ENCODE measurements around the gene TAF3.

Gene TAF3

DNA sequence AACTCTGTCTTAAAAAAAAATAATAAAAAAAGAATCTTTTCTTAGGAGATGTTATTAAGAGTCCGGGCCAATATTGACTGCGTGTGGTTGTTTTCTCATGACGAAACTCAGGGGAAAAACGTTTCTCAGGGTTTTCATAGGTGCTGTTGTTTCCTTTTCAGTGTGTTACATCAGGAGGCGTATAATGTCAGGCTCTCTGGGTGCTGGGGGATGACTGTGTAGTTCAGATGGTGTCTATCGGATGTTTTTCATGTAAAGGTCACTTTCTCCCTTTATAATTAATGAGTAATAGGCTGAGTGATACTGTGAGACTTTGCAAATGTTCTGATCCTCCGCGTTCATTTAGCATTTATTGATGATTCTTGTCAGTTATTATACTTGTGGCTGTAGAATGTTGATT is 84.1 kb downstream of the TAF3 start:
- no peaks in the 10 kb centered on the region for H3K9me3 ChIP-seq
- TF ChIP-seq, protein P1, sequence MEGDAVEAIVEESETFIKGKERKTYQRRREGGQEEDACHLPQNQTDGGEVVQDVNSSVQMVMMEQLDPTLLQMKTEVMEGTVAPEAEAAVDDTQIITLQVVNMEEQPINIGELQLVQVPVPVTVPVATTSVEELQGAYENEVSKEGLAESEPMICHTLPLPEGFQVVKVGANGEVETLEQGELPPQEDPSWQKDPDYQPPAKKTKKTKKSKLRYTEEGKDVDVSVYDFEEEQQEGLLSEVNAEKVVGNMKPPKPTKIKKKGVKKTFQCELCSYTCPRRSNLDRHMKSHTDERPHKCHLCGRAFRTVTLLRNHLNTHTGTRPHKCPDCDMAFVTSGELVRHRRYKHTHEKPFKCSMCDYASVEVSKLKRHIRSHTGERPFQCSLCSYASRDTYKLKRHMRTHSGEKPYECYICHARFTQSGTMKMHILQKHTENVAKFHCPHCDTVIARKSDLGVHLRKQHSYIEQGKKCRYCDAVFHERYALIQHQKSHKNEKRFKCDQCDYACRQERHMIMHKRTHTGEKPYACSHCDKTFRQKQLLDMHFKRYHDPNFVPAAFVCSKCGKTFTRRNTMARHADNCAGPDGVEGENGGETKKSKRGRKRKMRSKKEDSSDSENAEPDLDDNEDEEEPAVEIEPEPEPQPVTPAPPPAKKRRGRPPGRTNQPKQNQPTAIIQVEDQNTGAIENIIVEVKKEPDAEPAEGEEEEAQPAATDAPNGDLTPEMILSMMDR (IDR thresholded peaks at IDR 0.05): no peak

DNA sequence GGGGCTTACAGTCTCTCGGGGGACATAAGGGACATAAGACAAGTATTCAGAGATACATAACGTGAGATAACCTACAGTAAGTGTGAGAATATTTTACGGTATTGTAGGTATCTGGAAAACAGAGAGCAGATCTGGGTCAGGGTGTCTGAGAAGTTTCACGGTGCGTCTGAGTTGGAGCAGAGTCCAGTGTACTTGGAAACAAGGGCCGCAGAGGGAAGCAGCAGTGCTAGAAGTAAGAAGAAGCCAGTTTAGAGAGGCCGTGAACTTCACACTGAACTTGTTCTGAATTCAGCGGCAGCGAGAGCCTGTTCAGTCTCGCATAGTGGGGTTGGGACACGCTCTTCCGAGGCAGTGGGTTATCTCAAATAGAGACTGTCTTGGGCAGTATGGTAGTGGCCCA is 85.5 kb downstream of the TAF3 start:
- Histone ChIP-seq H3K27ac (no peak overlapping the region), H3K4me1 (ENCODE audit: control insufficient read depth in 1 of 2, insufficient read depth in 1 of 2, low read depth in 1 of 2, low read length in 1 of 2) (no peaks in the 10 kb centered on the region), H3K27me3 (no peaks in the 10 kb centered on the region), H3K36me3 (no peaks in the 10 kb centered on the region), H3K9me3 (no peaks in the 10 kb centered on the region), H3K4me3 (ENCODE audit: low read depth in 1 of 2, low read length in 1 of 2) (no peak overlapping the region)
- TF ChIP-seq, protein P1 (IDR thresholded peaks at IDR 0.05): no peak

More for the DNA sequence above, 84.1 kb downstream of the TAF3 start:
- H3K36me3 ChIP-seq: no peaks in the 10 kb centered on the region
- no peak overlapping the region for H3K27ac ChIP-seq
- H3K27me3 ChIP-seq: no peaks in the 10 kb centered on the region
- H3K4me1 ChIP-seq (ENCODE audit: control insufficient read depth in 1 of 2, insufficient read depth in 1 of 2, low read depth in 1 of 2, low read length in 1 of 2): no peaks in the 10 kb centered on the region
- H3K4me3 ChIP-seq (ENCODE audit: low read depth in 1 of 2, low read length in 1 of 2): no peak overlapping the region

DNA sequence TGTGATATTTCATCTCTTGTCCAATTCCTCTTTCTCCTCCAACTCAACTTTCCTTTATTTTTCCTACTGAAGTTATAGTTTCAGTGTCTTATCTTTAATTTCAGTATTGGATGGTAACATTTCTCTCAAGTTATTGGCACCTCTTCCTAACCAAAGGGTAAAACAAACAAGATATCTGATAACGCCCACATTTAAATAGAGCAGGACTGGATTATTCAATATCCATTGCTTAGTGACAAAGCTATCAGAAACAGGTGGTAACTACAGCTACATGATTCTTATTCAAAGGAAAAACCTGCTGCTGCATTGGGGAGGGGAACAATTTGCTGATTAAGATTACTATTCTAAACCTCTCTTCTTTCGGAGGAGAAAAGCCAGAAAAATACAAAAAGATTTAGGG is 87.8 kb downstream of the TAF3 start:
- H3K9me3 ChIP-seq: no peaks in the 10 kb centered on the region
- no peaks in the 10 kb centered on the region for H3K27me3 ChIP-seq
- TF ChIP-seq, protein P1 (IDR thresholded peaks at IDR 0.05): no peak

DNA sequence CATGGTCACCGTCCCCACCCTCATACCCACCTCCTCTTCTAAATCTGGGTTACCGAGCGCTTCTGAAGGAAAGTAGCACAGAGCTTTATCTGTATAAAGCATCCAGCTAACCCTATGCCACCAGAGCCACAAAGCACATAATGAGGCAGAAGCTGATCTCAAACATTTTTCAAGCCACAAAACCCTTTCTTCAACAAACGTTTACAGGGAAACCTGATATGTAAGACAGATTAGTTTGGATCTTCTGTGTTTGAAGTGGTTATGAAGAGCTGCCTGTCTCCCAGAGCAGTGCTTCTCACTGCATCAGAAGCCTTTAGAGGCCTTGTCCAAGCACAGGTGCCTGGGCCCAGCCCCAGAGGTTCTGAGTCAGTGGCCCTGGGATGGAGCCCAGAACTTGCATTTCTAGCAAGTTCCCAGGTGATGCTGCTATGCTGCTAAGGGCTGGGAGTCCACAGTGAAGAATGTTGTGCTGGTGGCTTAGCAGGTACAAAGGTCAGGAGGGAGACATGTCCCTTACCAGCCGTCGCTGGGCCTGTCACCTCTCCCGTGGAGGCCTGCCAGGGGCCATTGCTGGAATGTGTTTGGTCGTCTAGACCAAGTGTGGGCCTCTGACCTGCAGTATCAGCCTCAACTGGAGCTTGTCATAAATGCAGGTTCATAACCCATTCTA is 90.4 kb downstream of the TAF3 start:
- Histone ChIP-seq H3K36me3 (no peaks in the 10 kb centered on the region), H3K27ac (no peak overlapping the region), H3K27me3 (no peaks in the 10 kb centered on the region), H3K4me1 (ENCODE audit: control insufficient read depth in 1 of 2, insufficient read depth in 1 of 2, low read depth in 1 of 2, low read length in 1 of 2) (no peaks in the 10 kb centered on the region), H3K4me3 (ENCODE audit: low read depth in 1 of 2, low read length in 1 of 2) (no peak overlapping the region), H3K9me3 (no peaks in the 10 kb centered on the region)
- TF ChIP-seq, protein P1 (IDR thresholded peaks at IDR 0.05): no peak

More for the DNA sequence above, 87.8 kb downstream of the TAF3 start:
- Histone ChIP-seq H3K27ac (no peak overlapping the region), H3K4me1 (ENCODE audit: control insufficient read depth in 1 of 2, insufficient read depth in 1 of 2, low read depth in 1 of 2, low read length in 1 of 2) (no peaks in the 10 kb centered on the region), H3K4me3 (ENCODE audit: low read depth in 1 of 2, low read length in 1 of 2) (no peak overlapping the region), H3K36me3 (no peaks in the 10 kb centered on the region)

DNA sequence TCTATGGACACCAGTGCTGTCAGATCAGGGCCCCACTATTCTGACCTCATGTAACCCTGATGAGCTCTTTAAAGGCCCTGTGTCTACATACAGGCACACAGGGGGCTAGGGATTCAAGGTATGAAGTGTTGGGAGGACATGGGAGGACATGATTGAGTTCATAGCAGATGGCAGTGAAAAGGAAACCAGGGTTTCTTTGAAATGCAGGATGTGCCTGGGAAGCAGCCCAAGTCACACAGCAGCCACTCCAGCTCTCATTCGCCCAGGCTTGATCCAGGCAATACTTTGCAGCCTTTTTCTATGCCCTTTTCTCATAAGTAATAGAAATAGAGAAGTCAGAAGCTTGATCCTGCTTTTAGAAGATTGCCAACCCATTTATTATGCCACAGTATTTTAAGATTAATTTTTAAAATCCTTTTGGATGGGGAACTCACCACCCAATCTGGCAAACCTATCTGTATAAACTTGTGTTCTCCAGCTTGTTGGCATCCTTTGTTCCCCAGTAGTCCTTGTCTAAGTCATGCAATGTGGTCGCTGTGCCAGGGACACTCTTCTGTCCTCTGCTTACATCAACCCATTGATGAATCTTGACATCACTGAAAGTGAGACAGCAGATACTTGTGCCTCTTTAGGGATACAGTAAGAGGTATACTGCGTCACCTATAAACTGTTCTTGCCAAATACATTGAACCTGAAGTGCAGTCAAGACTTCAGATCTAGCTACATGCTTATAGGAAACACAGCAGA is 95.0 kb downstream of the TAF3 start:
- Histone ChIP-seq H3K36me3 (no peaks in the 10 kb centered on the region), H3K9me3 (no peaks in the 10 kb centered on the region), H3K27ac (no peak overlapping the region), H3K4me3 (ENCODE audit: low read depth in 1 of 2, low read length in 1 of 2) (no peak overlapping the region), H3K4me1 (ENCODE audit: control insufficient read depth in 1 of 2, insufficient read depth in 1 of 2, low read depth in 1 of 2, low read length in 1 of 2) (no peaks in the 10 kb centered on the region), H3K27me3 (no peaks in the 10 kb centered on the region)
- TF ChIP-seq, protein P1 (IDR thresholded peaks at IDR 0.05): no peak
